Eye (tissue), 1 donor: ENCODE measurements around the gene RNF220.
"Not testable (repeated sequence)": the region's sequence is repeated elsewhere in the genome, so short reads cannot be mapped to it uniquely, and the experiment has no call there.

Experiments
- DNase-seq: peaks from one replicate; pipeline ENCODE4 v3.0.0-alpha.2; 2015

RNF220 gene

DNA sequence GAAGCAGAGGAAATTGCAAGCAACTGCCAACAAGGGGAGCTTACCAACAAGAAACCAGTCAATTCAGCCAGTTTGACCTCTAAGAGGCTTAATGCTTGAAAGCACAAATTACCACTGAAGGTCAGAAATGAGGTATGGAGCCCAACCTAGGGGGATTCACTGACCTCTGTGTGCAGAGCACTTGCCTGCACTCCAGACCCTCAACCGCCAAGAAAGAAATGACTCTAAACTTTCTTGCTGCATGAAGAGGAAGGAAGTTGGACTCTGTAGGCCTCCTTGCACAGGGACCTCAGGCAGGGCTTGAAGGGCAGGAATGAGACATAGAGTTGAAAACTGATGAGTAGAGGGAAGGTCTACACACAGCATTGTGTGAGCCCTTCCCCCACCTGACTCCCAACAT is 279.5 kb downstream of the RNF220 start:
- DNase-seq, result no peak

DNA sequence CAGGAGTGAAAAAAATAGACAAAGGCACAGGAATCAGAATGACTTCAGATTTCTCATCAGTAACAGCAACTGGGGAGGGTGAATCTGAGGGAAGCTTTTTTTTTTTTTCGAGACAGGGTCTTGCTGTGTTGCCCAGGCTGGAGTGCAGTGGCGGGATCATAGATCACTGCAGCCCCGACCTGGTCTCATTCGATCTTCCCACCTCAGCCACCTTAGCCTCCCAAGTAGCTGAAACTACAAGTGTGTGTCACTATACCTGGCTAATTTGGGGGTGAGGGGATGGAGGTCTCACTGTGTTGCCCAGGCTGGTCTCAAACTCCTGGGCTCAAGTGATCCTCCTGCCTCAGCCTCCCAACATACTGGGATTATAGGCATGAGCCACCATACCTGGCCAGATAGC is 280.2 kb downstream of the RNF220 start:
- DNase-seq, result no peak

DNA sequence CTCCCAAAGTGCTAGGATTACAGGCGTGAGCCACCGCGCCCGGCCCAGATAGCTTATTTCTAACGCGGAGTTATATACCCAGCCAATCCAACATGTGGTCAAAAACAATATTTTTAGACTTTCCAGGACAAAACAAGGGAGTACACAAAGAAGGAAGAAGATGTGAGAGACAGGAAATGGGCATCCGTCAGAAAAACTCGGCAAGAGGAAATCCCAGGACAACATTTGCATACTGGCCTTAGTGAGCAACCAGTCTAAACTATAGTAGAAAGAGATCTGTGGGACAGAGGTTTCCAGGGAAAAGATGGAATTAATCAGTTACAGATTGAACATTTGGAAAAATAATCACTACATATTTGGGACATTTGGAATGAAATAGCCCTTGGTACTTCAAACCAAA is 280.8 kb downstream of the RNF220 start:
- DNase-seq, result no peak

DNA sequence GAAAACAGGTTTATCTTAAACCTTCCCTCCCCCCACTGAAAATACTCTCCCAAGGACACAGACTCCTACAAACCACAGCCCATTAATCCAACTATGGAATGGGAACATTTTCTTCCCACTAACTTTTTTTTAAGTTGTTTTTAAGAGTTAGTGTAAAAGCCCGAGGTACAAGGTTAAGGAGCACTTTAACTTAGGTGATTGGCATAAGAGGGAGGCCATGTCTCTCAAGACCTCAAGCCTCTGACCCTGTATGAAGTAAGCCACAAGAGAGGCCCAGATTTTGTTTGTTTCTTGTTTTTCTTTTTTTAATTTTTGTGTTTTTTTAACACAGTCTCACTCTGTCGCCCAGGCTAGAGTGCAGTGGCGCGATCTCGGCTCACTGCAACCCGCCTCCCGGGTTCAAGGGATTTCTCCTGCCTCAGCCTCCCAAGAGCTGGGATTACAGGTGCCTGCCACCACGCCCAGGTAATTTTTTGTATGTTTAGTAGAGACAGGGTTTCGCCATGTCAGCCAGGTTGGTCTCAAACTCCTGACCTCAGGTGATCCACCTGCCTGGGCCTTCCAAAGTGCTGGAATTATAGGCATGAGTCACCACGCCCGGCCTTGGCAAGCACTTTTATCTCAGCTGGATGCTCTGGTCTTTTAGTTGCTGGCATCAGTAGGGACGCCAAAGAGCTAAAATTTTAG is 283.8 kb downstream of the RNF220 start:
- no peak for DNase-seq

DNA sequence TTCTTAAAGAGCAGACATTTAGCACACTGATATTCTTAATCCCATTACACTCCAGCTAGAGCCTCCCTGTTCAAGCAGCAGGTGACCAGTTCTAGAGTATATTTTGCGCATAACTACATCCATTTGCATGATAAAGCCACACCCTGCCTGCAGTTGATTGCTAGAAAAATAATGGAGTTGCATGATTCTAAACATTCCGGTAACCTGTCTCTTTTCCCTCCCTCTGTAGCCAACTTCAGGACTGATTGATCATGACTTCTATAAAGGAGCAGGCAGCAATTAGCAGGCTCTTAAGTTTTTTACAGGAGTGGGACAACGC is 284.4 kb downstream of the RNF220 start:
- DNase-seq, result no peak

DNA sequence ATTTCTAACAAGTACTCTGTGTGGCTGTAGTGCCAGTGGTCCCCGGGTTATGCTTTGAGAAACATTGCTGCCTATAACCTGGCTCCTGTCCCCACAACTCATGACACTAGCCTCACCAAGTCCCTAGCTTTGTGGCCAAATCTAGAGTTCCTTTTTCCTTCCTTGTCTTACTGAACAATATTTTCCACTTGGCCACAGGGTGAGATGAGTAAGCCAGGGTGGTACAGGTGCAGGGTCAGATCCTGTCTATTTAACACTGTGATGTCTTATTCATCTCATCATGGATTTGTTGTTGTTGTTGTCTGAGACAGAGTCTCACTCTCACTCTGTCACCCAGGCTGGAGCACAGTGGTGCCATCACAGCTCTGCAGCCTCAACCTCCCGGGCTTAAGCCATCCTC is 288.1 kb downstream of the RNF220 start:
- no peak for DNase-seq

DNA sequence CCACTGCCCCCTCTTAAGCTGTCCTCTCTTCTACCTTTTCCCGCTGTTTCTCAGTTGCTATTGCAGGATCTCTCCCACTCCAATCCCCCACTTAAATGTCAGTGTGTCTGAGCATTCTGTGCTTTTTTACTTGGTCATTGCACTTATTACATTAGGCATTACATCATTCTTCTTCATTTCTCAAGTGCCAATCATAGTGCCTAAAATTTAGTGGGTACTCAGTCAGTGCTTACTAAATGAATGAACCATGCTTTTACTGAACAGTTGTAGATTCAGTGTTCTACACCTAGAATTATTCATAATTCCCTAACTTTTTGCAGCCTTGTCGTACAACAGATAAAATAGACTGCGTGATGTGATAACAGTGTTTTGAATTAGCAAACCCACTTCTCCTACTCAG is 288.8 kb downstream of the RNF220 start:
- no peak for DNase-seq

DNA sequence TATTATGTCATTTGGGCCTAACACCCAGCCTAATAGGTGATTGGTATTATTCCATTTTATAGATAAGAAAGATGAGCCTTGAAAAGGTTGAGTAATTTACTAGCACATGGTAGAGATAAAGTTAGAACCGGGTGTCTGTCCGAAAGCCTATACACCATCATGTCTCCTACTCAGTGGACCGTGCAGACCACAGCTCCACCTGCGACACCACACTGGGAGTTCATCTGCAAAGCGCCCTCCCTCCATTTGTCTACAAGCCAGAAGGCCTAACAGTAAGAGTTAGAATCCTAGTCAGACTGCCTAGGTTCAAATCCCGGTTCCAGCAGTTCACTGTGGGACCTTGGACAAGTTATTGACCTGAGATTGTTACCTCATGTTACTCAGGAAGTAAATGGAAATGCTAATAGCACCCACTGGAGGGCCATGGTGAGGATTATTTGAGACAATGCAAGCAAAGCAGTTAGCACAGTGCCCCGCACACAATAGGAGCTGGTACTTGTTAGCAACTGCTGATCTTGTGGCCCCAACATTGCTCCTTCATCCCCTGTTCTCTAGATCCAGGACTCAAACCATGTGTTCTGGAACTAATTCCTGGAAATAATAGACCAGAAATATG is 289.9 kb downstream of the RNF220 start:
- no peak for DNase-seq

DNA sequence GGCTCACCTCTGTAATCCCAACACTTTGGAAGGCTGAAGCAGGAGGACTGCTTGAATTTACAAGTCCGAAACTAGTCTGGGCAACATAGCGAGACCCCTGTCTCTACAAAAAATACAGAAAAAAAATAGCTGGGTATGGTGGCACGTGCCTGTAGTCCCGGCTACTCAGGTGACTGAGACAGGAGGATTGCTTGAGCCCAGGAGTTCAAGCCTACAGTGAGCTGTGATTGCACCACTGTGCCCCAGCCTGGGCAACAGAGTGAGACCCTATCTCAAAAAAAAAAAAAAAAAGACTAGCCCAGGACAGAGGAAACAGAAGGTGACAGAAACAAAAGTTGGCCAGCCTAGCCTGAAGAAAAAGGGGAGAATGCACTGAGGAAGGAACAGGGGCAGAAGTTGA is 290.6 kb downstream of the RNF220 start:
- no peak for DNase-seq

DNA sequence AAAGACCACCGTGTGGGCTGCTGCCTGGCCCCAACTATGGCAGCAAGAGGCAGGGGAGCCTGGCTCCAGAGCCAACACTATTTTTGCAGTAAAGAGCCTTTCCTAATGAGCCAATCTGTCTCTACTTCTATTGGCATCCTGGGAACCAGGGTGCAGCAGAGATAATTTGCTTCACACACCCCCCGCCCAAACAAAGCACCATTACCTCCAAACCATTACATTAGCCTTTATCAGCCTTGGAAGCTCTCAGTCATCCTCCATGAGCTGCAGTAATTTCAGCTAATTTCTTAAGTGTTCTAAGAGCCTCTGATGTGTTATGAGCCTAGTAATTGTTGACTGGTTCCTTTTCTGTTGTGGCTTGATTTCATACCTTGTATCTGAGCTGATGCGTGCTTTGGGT is 291.0 kb downstream of the RNF220 start:
- no peak for DNase-seq

DNA sequence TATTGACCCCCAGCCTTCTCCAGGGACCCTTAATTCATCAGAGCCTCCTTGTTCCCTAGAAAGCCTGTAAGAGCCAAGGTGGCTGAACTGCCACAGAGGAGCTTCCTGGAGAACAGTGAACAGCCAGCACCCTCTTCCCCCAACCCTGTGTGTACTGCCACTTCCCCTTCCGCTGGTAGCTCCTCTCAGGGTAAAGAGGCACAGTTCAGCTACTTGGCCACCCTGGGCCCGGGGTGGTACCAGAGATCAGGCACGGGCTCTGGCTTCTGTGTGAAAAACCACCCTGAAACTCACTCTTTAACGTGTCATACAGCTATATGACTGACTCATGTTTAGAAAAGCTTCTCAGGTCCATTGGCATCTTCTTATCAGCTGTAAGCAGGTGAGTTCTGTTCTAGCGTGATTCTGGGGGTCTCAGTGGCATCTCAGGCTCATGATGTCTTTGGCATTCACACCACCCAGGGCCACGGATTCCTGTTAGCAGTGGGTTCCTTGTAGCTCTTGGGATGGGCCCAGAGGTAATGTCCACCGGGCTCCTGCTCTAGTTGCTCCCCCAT is 291.8 kb downstream of the RNF220 start:
- no peak for DNase-seq

DNA sequence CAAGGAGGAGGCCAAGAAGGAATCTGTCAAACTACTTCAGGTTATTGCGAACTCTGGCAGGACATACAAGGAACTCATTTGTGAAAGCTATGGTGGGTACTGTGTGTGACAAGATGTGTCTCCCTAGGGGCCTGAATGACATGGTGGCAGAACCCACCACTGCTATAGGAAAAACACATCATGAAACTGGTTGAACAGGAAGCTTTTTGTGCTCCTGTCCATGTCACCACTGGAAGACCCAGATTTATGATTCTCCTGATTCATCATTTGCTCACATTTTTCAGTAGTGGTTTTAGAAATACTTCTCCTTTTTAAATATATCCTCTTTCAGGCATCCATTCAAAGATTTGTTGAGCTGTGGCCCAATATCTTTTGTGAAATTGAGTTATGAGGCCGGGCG is 293.1 kb downstream of the RNF220 start:
- DNase-seq, result no peak

DNA sequence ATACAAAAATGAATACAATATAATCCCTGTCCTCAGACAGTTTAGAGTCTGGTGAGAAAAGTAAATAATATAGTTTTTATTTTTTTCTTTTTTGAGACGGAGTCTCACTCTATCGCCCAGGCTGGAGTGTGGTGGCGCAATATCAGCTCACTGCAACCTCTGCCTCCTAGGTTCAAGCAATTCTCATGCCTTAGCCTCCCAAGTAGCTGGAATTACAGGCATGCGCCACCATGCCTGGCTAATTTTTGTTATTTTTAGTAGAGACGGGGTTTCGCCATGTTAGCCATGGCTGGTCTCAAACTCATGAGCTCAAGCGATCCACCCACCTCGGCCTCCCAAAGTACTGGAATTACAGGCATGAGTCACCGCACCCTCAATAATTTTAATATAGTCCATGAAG is 294.3 kb downstream of the RNF220 start:
- DNase-seq, result not testable (repeated sequence)

DNA sequence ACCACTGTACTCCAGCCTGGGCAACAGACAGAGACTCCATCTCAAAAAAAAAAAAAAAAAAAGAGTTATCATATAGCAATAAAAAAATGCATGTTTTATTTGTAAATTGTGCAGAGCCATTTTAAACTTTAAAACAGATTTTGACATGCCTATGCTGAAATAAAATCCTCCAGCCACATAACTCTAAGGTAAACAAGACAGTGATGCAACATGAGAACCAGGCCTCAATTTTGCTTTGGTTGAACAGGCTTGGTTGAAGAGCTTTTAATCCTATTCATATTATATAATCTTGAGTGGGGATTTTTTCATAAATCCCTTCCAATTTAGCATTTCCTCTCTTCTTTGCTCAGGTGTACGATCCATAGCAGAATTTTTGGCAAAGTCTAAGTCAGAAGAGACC is 295.5 kb downstream of the RNF220 start:
- no peak for DNase-seq

DNA sequence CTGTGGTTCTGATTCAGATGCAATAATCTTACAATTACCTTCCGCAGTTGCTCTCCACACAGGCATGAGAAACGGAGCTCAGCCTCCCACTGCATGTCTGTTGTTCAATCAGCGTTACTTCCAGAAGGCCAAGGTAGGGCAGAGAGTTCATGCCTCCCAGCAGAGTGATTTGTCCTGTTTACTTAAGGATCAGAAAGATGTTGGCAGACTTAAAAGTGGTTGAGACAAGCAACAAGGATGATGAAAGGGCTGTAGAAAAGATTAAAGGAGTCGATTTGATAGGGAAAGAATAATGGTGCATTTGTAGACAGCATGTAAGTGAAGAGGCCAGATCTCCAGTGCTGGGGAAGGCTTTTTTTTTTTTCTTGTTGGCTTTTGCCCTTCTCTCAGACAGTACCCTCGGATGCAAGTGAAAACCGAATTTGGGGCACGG is 296.1 kb downstream of the RNF220 start:
- DNase-seq, result no peak
